Measurements from ENCODE around the gene TRIM45.

DNA sequence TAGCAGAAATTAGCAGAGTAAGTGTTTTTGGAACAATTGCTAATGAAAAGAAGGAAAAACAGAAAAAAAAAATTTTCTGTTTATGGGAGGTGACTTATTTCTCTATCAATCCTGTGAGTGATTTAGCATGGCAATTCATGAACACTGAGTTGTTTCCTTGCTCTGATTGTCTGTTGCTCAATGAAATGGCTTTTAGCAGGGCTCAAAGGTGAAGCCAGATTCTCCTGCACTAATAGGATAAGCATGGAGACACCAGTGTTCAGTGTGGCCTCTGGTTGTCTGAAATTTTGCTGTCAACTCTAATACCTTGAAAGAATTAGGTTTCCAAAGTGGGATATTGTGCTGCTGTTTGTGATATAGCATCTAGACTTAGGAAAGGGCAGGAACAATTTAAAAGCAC, 15.8 kb downstream of the TRIM45 start:
- TF ChIP-seq, protein P1, sequence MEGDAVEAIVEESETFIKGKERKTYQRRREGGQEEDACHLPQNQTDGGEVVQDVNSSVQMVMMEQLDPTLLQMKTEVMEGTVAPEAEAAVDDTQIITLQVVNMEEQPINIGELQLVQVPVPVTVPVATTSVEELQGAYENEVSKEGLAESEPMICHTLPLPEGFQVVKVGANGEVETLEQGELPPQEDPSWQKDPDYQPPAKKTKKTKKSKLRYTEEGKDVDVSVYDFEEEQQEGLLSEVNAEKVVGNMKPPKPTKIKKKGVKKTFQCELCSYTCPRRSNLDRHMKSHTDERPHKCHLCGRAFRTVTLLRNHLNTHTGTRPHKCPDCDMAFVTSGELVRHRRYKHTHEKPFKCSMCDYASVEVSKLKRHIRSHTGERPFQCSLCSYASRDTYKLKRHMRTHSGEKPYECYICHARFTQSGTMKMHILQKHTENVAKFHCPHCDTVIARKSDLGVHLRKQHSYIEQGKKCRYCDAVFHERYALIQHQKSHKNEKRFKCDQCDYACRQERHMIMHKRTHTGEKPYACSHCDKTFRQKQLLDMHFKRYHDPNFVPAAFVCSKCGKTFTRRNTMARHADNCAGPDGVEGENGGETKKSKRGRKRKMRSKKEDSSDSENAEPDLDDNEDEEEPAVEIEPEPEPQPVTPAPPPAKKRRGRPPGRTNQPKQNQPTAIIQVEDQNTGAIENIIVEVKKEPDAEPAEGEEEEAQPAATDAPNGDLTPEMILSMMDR (IDR thresholded peaks at IDR 0.05; ENCODE audit: insufficient read depth, low read depth, low read length) = no peak
- no peak for TF ChIP-seq EZH2 (IDR thresholded peaks at IDR 0.05; ENCODE audit: insufficient read depth, low read length)

Measured in astrocyte (in vitro differentiated cells and primary cell).